GM12878 (cell line): ENCODE data around the gene ERMARD. TPM values are rescaled to one million over a fixed set of nuclear protein-coding genes. Genes with fewer than 3 reads are reported as not detected.

Source experiments
- ATAC-seq: fragments of 200-7000 bp; cut with Tn5 transposase; 3 replicates; pipeline ENCODE4 v1.9.1; 2020; ENCODE audit warnings: mild to moderate bottlenecking, moderate library complexity
- BruUV-seq: library from RNA; stranded (reverse); fragments of 400-500 nt; replicated peaks from 2 replicates; lab custom pipeline; 2021; lab: Mats Ljungman, UMichigan
- CTCF ChIA-PET: fragments of 300-600 bp; sonication (Branson Sonifier 250); formaldehyde crosslinking; extraction: SDS; loops from one replicate; lab custom pipeline; 2021; ENCODE audit warnings: inconsistent platforms; lab: Yijun Ruan, JAX
- POLR2A ChIA-PET: fragments of 350-600 bp; formaldehyde crosslinking; extraction: SDS; loops from one replicate; lab custom pipeline; 2021; ENCODE audit warnings: inconsistent platforms; lab: Charles Lee
- RAD21 ChIA-PET: fragments of 300-600 bp; sonication (Branson Sonifier 250); formaldehyde crosslinking; loops from one replicate; lab custom pipeline; 2023; ENCODE audit warnings: antibody characterized with exemption; ENCODE audit not compliant: unreplicated experiment; lab: Charles Lee
- SMC1A ChIA-PET: fragments of 300-600 bp; sonication (Branson Sonifier 250); formaldehyde crosslinking; loops from one replicate; lab custom pipeline; 2023; ENCODE audit not compliant: unreplicated experiment, uncharacterized antibody; lab: Charles Lee
- DNase-seq: peaks from one replicate; pipeline ENCODE4 v3.0.0-alpha.2; 2011; ENCODE audit warnings: low read depth, low spot score
- FAIRE-seq: peaks from 3 replicates; lab custom pipeline; 2011; peaks lifted over from hg19 to GRCh38; lab: Jason Lieb, UNC
- H2AFZ ChIP-seq: 2 replicates; pipeline ENCODE4 v1.6.0; 2011; ENCODE audit warnings: low read depth, low read length, control low read depth; ENCODE audit not compliant: control insufficient read depth
- H3K27ac ChIP-seq: 2 replicates; pipeline ENCODE4 v1.5.1; 2011; ENCODE audit warnings: control low read depth; ENCODE audit not compliant: control insufficient read depth, insufficient read depth
- H3K27me3 ChIP-seq, 2 experiments: replicated peaks in 1 of 2; 2 replicates each; pipeline versions ENCODE4 v1.6.0 to v1.6.1; 2011; ENCODE audit warnings: low read length in 1 of 2; ENCODE audit not compliant: control insufficient read depth in 2 of 2, insufficient read depth in 2 of 2
- H3K36me3 ChIP-seq, 2 experiments: 2 replicates each; pipeline ENCODE4 v1.5.1; 2011; ENCODE audit warnings: low read length in 1 of 2; ENCODE audit not compliant: control insufficient read depth in 2 of 2, insufficient read depth in 2 of 2
- H3K4me1 ChIP-seq: 2 replicates; pipeline ENCODE4 v1.6.1; 2011; ENCODE audit warnings: mild to moderate bottlenecking, low read length, moderate library complexity, mixed read lengths; ENCODE audit not compliant: control insufficient read depth, insufficient read depth
- H3K4me2 ChIP-seq: 2 replicates; pipeline ENCODE4 v1.6.0; 2011; ENCODE audit warnings: control low read depth; ENCODE audit not compliant: control insufficient read depth, insufficient read depth
- H3K4me3 ChIP-seq: fragments of 200-600 bp; sonication (generic); 2 replicates; pipeline ENCODE4 v1.5.1; 2016
- H3K79me2 ChIP-seq: 2 replicates; pipeline ENCODE4 v1.6.0; 2011; ENCODE audit warnings: low read length; ENCODE audit not compliant: control insufficient read depth, insufficient read depth
- H3K9ac ChIP-seq: 2 replicates; pipeline ENCODE4 v1.8.0; 2011; ENCODE audit warnings: low read length, control low read depth, mixed read lengths; ENCODE audit not compliant: control insufficient read depth, insufficient read depth
- H3K9me3 ChIP-seq: replicated peaks from 3 replicates; pipeline ENCODE4 v1.5.1; 2011; ENCODE audit warnings: mild to moderate bottlenecking, low read length; ENCODE audit not compliant: control insufficient read depth, insufficient read depth
- H4K20me1 ChIP-seq: 2 replicates; pipeline ENCODE4 v1.6.0; 2011; ENCODE audit not compliant: control insufficient read depth, insufficient read depth
- BACH1 ChIP-seq: fragments of 450-650 bp; IDR thresholded peaks from 2 replicates; pipeline ENCODE4 v1.6.1; 2017; ENCODE audit warnings: mild to moderate bottlenecking, borderline replicate concordance
- BCL3 ChIP-seq: IDR thresholded peaks from 2 replicates; pipeline ENCODE4 v1.6.1; 2011; ENCODE audit warnings: borderline replicate concordance, low read depth, mild to moderate bottlenecking, moderate library complexity, low read length; ENCODE audit not compliant: insufficient read depth, poor library complexity, severe bottlenecking
- BHLHE40 ChIP-seq, 2 experiments: fragments of 450-650 bp in 1 of 2; IDR thresholded peaks; 2 replicates each; pipeline ENCODE4 v1.6.1; 2011 to 2017; ENCODE audit warnings: low read depth in 2 of 2, borderline replicate concordance in 1 of 2, improper control_type of control experiment in 1 of 2, low read length in 1 of 2, mild to moderate bottlenecking in 1 of 2
- CBX5 ChIP-seq: sonication (generic); IDR thresholded peaks from 2 replicates; pipeline ENCODE4 v1.6.1; 2016; ENCODE audit warnings: low read depth, moderate library complexity, mild to moderate bottlenecking, inconsistent platforms
- CREM ChIP-seq: IDR thresholded peaks from 2 replicates; pipeline ENCODE4 v1.6.1; 2014; ENCODE audit warnings: antibody characterized with exemption, low read depth
- DPF2 ChIP-seq: fragments of 450-650 bp; IDR thresholded peaks from 2 replicates; pipeline ENCODE4 v1.6.1; 2017; ENCODE audit warnings: mild to moderate bottlenecking
- E2F8 ChIP-seq: fragments of 450-650 bp; IDR thresholded peaks from 2 replicates; pipeline ENCODE4 v1.6.1; 2018; ENCODE audit warnings: mild to moderate bottlenecking, low read depth, moderate library complexity; ENCODE audit not compliant: partially characterized antibody
- EED ChIP-seq: sonication (generic); IDR thresholded peaks from 2 replicates; pipeline ENCODE4 v1.6.1; 2016; ENCODE audit warnings: antibody characterized with exemption, low read depth
- FOXK2 ChIP-seq: fragments of 450-650 bp; IDR thresholded peaks from 2 replicates; pipeline ENCODE4 v1.6.1; 2017; ENCODE audit warnings: mild to moderate bottlenecking, moderate library complexity
- NFXL1 ChIP-seq: fragments of 450-650 bp; IDR thresholded peaks from 2 replicates; pipeline ENCODE4 v1.6.1; 2017; ENCODE audit warnings: antibody characterized with exemption, mild to moderate bottlenecking, borderline replicate concordance
- ZBED1 ChIP-seq: IDR thresholded peaks from 2 replicates; pipeline ENCODE4 v1.6.1; 2016; ENCODE audit warnings: borderline replicate concordance
- WGBS: methylation state at CpG from one replicate; pipeline ENCODE4 v1.1.6; 2016; ENCODE audit warnings: low lambda C conversion rate; ENCODE audit not compliant: insufficient replicate concordance, insufficient coverage; ENCODE audit errors: missing lambda C conversion rate; 5-methylcytosine and 5-hydroxymethylcytosine counted together
- in situ Hi-C: fragments of 300-500 bp; cut with MboI; formaldehyde crosslinking; loops from 9 replicates; pipeline ENCODE4 v1.14.3; 2018; ENCODE audit warnings: mixed read lengths
- intact Hi-C: fragments of 100-400 bp; cut with micrococcal nuclease; formaldehyde crosslinking; loops from one replicate; pipeline ENCODE4 v1.14.2; 2022; ENCODE audit not compliant: unreplicated experiment
- polyA plus RNA-seq, 11 experiments: library from polyadenylated mRNA; depleted of rRNA in 4 of 11; unstranded in 6 of 11; stranded (reverse) in 5 of 11; fragments of >200 nt; fragmentation: Nextera tagmentation in 4 of 11; fragmentation: Illumina TruSeq in 1 of 11; extraction: Ambion mirVana in 4 of 11; extraction: Trizol in 1 of 11; gene quantifications; 1 replicate in 1 of 11; 2 replicates in 10 of 11; pipeline versions ENCODE4 v1.2.1 to v1.2.3, GENCODE V29; 2011 to 2016; ENCODE audit warnings: inconsistent platforms in 2 of 11, missing spikeins in 2 of 11, low read depth in 1 of 11
- total RNA-seq, 4 experiments: library from RNA; depleted of rRNA in 3 of 4; stranded (reverse); fragments of >200 nt in 3 of 4; fragmentation: Illumina TruSeq in 1 of 4; extraction: Trizol in 1 of 4; gene quantifications; 2 replicates each; pipeline versions ENCODE4 v1.2.1 to v1.2.3, GENCODE V29; 2013 to 2021

Gene ERMARD
- total and polyA plus RNA-seq, 10 of the 15 experiments (the other 5 are each of a cell fraction or from before 2014, with no cell fraction given) = 24.4 to 63.3 (median 34.1) TPM

GRCh38 chr6:169810066-169810989 lies 58.9 kb downstream of the ERMARD start:
- Histone ChIP-seq H3K4me3 (no peak overlapping the region), H3K9me3 (no peaks in the 10 kb centered on the region), H3K36me3 (no peaks in the 10 kb centered on the region), H3K4me1 (no peaks in the 10 kb centered on the region), H3K27ac (no peak overlapping the region), H3K27me3 (no peaks in the 10 kb centered on the region; a peak in 1 of 4 replicates), H2AFZ (no peak overlapping the region), H3K9ac (no peak overlapping the region), H4K20me1 (no peaks in the 10 kb centered on the region), H3K79me2 (no peaks in the 10 kb centered on the region), H3K4me2 (no peak overlapping the region)
- ChIA-PET SMC1A (no interaction called here), POLR2A (no interaction called here), RAD21 (no interaction called here), CTCF (no interaction called here)
- BruUV-seq = no TSS peak
- in situ Hi-C loops (no loop called here), intact Hi-C loops (no loop called here)
- no peak for FAIRE-seq
- TF ChIP-seq FOXK2 (peak; percentile 20; the same call in 1 of the 2 replicates), BHLHE40 (IDR thresholded peaks at IDR 0.05; ENCODE audit: borderline replicate concordance in 1 of 2, low read depth in 2 of 2, low read length in 1 of 2) (peak in 1 of 2 experiments; percentile 67; a peak in 2 of 4 replicates), BCL3 (no peak)
- no peak for DNase-seq
- 29% methylated on average over 18 of the region's 18 CpGs for WGBS
- ATAC-seq = peak; percentile 75

DNA sequence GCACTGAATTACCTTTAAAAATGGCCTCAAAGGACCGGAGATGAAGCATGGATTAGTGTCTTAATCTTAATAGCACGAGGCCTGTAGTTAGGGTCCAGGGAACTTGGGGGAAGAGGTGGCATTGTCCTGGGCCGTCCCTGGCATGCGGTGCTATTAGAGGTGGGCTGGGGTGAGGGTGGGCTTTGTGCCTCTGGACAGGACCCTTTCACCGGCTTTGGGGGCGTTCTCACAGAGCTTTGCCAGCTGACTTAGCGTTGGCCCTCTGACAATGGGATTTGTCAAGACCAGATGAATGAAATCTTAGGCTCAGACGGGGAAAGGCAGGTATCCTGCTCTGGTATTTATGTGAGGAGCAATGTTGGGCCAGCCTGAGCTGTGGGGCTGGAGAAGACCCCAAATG lies 59.6 kb downstream of the ERMARD start:
- BruUV-seq = no TSS peak
- Histone ChIP-seq H3K4me2 (no peak overlapping the region), H3K27me3 (no peaks in the 10 kb centered on the region; a peak in 1 of 4 replicates), H3K4me1 (no peaks in the 10 kb centered on the region), H2AFZ (no peak overlapping the region), H3K4me3 (no peak overlapping the region), H3K27ac (no peak overlapping the region), H3K9ac (no peak overlapping the region), H3K9me3 (no peaks in the 10 kb centered on the region; the same call in 2 of the 3 replicates), H3K79me2 (no peaks in the 10 kb centered on the region), H4K20me1 (no peaks in the 10 kb centered on the region), H3K36me3 (no peaks in the 10 kb centered on the region)
- no peak for DNase-seq
- ATAC-seq = no peak
- FAIRE-seq = no peak
- WGBS = 59% methylated on average over 8 of the region's 8 CpGs
- SMC1A ChIA-PET = no interaction called here
- POLR2A ChIA-PET = no interaction called here
- in situ Hi-C loops = no loop called here
- intact Hi-C loops = no loop called here
- CTCF ChIA-PET = interaction anchor here (1.6 kb wide), 1 partner anchor 21 kb away, joined by 5 read pairs; no protein-coding TSS in a partner anchor
- RAD21 ChIA-PET = no interaction called here
- no peak for TF ChIP-seq E2F8
- no peak for TF ChIP-seq ZBED1
- no peak for TF ChIP-seq BACH1
- TF ChIP-seq DPF2 = no peak
- no peak for TF ChIP-seq CREM
- TF ChIP-seq NFXL1 = no peak
- TF ChIP-seq CBX5 = no peak
- no peak for TF ChIP-seq EED
